ENCODE results near the gene GNAI3.

Gene GNAI3

GRCh38 chr1:109624201-109625010 lies 76.0 kb downstream of the GNAI3 start:
- no peak for DNase-seq (ENCODE audit: low read depth)

GRCh38 chr1:109625176-109625575 lies 76.8 kb downstream of the GNAI3 start:
- no peak for DNase-seq (ENCODE audit: low read depth)

- DNase-seq (ENCODE audit: low read depth): no peak
Observed at GRCh38 chr1:109625601-109626560, 77.5 kb downstream of the GNAI3 start.

GRCh38 chr1:109626682-109627408 lies 78.4 kb downstream of the GNAI3 start:
- no peak for DNase-seq (ENCODE audit: low read depth)

GRCh38 chr1:109627692-109628399 lies 79.4 kb downstream of the GNAI3 start:
- no peak for DNase-seq (ENCODE audit: low read depth)

- DNase-seq (ENCODE audit: low read depth): no peak
Observed at GRCh38 chr1:109628540-109629321, 80.3 kb downstream of the GNAI3 start.

GRCh38 chr1:109629372-109630030 lies 81.1 kb downstream of the GNAI3 start:
- DNase-seq (ENCODE audit: low read depth): no peak

GRCh38 chr1:109630081-109630897 lies 81.9 kb downstream of the GNAI3 start:
- DNase-seq (ENCODE audit: low read depth): no peak

GRCh38 chr1:109630898-109631512 lies 82.6 kb downstream of the GNAI3 start:
- no peak for DNase-seq (ENCODE audit: low read depth)

GRCh38 chr1:109631513-109632505 lies 83.4 kb downstream of the GNAI3 start:
- DNase-seq (ENCODE audit: low read depth): no peak

GRCh38 chr1:109632671-109633346 lies 84.4 kb downstream of the GNAI3 start:
- DNase-seq (ENCODE audit: low read depth): no peak

GRCh38 chr1:109634292-109634691 lies 85.9 kb downstream of the GNAI3 start:
- no peak for DNase-seq (ENCODE audit: low read depth)

GRCh38 chr1:109634771-109635750 lies 86.6 kb downstream of the GNAI3 start:
- DNase-seq (ENCODE audit: low read depth): no peak

GRCh38 chr1:109635862-109636200 lies 87.4 kb downstream of the GNAI3 start:
- no peak for DNase-seq (ENCODE audit: low read depth)

- no peak for DNase-seq (ENCODE audit: low read depth)
Observed at GRCh38 chr1:109636201-109636952, 88.0 kb downstream of the GNAI3 start.

Data from HS-5 (cell line).